HG03135 (cell line): ENCODE data around the gene CCL18.
"Not testable (repeated sequence)": the region's sequence is repeated elsewhere in the genome, so short reads cannot be mapped to it uniquely, and the experiment has no call there.

Experiments used
- ATAC-seq: cut with Tn5 transposase; IDR thresholded peaks from one replicate; pipeline ENCODE4 v1.9.1; 2021; ENCODE audit warnings: mild to moderate bottlenecking, moderate library complexity; ENCODE audit not compliant: unreplicated experiment

Gene CCL18, protein sequence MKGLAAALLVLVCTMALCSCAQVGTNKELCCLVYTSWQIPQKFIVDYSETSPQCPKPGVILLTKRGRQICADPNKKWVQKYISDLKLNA

DNA sequence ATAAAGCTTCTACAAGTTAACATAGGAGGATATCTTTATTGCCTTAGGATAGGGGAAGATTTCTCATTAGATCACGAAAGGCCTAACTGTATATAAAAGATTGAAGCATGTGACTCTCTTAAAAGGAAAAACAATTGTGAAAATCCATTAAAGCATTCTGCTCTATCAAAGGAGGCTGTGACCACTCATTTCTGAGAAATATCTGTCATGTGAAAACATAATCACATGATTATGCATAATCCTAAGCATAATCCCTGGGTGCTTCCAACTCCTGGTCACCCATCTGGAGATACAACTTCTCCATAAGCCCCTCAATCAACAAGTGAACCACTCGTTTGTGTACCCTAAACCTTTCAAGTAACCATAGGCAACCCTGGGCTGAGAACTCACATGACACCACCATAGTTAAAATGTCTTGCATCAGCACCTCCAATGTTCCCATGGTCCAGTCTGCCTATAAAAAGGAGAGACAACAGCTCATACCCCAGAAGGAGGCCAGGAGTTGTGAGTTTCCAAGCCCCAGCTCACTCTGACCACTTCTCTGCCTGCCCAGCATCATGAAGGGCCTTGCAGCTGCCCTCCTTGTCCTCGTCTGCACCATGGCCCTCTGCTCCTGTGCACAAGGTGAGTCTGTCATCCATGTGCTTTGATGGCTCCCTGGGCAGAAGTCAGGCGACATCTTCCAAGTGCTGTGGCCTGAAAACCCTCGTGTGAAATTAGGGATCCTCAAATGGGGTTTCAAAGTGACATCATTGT, at the start of gene CCL18:
CCL18 (plus strand) TSS at position 487 of the 756 bp plus-strand sequence; CDS start at position 558, 71 bp downstream.
- no peak for ATAC-seq

DNA sequence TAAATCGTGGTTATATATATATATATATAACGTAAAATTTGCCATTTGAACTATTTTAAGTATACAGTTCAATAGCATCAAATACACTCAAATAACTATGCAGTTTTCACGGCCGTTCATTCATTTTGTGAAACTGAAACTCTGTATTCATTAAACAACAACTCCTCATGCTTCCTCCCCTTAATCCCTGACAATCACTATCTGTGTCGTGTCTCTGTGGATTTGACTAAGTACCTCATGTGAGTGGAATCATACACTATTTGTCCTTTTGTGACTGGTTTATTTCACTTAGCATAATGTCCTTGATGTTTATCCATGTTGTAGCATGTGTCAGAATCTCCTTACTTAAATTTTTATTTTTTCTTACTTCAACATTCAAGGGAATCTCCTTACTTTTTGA, 49.1 kb upstream of the CCL18 start:
- no peak for ATAC-seq

DNA sequence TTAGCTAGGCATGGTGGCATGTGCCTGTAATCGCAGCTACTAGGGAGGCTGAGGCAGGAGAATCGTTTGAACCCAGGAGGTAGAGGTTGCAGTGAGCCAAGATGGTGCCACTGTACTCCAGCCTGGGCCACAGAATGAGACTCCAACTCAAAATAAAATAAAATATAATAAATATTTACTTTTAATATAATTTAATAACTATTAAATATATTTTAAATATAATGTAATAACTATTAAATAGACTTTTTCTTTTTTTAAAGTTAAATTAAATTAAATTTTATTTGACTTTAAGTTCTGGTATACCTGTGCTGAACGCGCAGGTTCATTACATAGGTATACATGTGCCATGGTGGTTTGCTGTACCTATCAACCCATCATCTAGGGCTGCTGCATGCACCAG, 48.2 kb upstream of the CCL18 start:
- not testable (repeated sequence) for ATAC-seq

DNA sequence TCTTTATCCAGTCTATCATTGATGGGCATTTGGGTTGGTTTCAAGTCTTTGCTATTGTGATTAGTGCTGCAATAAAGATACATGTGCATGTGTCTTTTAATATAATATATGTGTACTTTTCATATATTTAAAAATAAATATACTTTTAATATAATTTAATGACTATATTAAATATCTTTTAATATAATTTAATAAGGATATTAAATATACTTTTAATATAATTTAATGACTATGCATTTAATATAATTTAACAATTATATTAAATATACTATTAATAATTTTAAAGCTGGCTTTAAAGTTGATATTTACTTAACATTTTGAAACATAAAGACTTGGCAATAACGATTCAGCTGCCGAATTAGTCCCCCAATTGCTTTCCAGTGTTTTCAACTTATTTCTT, 47.5 kb upstream of the CCL18 start:
- no peak for ATAC-seq

DNA sequence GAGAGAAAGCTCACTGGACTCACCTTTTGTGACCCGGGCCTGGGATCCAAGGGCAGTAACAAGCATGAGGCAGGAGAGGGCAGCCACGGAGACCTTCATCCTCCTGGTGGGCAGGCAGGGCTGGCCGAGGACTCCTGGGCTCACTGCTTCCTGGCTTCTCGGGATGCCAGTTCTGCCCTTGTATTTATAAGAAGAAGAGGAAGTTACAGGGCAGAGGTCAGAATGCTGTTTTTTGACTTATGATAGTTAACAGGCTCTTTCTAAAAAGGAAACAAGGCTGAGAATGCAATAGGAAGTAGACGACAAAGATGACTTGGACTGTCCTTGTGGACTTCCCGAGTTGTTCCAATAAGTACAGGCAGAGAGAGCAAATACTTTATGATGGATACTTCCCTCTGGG, 46.3 kb upstream of the CCL18 start, which contains the start of gene CCL23:
CCL23 (minus strand) TSS at position 174 of the 400 bp plus-strand sequence; CDS start at position 99, 75 bp downstream.
- no peak for ATAC-seq

DNA sequence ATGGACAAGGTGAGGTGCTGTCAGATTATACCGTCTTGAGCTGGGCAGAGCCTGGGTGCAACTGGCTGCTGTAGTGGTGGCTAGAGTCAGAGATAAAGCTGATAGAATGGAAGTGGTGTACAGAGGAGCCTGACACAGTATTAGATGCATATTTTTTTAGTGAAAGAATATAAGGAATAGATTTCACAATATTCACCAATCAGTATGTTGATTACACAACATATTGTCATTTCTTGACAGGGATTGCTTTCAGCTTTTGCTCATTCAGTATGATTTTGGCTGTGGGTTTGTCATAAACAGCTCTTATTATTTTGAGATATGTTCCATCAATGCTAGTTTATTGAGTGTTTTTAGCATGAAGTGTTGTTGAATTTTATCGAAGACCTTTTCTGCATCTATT, 44.6 kb upstream of the CCL18 start:
- no peak for ATAC-seq

DNA sequence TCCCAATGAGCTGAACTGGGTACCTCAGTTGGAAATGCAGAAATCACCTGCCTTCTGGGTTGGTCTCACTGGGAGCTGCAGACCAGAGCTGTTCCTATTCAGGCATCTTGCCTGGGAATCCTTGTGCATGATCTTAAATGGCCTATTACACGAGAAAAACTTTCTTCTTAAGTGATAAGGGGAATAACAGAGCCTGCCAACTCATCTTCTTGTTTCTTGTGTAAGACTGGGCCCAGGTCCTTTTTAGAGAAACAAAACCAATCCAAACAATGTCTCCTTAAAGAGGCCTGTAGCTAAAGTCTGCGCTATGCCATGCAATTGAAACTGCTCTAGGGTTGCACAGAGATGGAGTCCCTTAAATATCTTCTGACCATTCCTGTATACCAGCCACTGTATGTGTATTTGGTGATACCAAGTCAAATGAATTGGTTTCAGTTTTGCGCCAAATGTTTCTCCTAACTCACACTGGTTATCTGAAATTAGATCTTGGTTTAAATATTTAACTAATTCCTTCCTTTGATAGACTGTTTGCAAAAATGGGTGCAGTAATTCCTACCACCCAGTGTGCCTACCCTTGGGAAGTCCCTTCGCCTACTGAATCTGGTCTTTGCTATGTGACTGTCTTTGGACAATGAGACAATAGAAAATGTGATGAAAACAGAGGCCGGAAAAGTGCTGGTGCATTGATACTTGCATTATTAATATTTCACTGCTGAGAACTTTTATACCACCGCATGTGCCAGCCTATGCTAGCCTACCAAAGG, 39.8 kb upstream of the CCL18 start:
- ATAC-seq: no peak

DNA sequence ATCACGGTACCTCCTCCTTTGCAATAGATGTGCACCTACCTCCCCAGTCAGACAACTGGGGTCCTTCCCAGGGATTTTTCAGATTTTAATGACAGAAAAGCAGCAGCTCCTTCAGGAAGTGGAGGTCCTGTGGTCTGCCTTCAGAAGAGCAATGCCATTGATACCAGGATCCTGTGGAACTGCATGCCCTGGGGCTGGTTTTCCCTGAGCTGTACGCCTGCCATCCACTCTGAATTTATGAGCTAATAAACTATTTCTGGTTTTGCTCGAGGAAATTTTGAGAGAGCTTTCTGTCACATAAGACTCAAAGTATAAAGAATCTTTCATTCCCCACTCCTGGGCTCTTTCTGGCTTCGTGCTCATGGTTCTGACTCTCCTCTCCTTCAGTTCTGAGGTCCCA, 36.3 kb upstream of the CCL18 start:
- ATAC-seq: no peak

DNA sequence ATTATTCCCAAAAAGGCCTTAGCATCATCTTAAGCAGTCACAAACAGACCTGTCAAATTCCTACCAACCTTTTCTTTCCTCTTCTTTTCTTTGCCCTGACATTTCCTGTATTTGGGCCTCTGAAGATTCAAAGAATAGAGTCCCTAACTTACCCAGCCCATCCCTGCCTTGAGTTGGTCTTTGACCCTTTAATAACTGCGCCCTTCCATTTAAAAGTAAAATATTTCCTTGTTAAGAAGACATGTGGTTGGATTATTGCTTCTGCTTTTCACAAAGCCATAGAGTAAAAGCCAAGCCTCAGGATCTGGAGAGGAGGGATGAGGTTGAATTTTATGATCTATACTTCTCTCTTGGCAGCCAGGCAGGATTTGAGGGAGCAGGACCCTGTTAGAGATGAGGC, 33.1 kb upstream of the CCL18 start:
- no peak for ATAC-seq

DNA sequence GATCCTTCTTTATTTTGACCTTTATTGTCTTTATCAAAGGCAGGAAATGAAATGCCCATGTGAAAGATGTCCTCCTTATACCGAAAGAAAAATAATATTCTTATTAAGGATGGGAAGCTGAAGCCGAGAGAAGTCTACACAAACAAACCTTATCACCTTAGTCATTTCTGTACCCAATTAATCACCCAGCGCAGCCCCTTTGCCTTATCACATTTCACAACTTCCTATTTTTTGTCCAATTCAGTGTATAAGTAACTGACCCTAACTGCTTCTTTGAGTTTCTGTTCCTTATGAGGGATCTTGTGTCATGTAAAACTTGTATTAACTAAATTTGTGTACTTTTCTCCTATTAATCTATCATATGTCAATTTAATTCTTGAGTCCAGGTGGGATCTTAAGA, 29.9 kb upstream of the CCL18 start:
- ATAC-seq: no peak

DNA sequence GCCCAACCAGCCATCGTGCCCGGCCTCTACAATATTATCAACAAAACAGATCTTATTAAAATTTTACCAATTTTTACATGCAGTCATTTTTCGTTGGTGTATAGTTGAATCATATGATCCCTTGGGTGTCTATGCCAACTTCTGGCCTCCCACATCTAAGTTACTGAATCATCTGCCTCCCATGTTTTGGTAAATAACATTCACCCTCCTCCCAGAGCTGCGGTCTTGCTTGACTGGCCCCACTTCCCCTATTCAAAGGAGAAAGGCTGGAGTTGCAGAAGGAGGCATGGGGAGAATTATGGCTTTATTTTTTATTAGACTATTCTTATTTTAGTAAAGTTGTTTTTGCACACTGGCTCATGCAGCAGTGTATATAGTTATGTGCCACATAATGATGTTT, 27.8 kb upstream of the CCL18 start:
- no peak for ATAC-seq

DNA sequence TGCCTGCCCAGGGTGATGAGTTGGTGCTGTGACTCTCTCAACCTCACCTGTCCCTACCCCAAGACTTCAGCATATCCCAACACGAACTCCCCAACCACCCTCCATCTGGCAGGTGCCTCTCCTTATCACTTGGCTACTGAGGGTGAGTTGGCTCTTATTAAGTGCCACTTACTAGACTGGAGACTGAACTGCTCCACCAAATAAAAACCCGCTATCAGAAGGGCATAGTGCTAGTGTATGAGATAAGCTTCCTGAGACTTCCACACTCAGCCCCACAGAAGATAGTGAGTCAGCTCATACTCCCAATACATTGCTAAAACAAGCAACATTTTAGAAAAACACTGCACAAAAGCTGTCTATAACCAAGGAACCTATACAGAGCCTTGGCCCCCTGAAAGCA, 16.0 kb upstream of the CCL18 start:
- ATAC-seq: no peak

DNA sequence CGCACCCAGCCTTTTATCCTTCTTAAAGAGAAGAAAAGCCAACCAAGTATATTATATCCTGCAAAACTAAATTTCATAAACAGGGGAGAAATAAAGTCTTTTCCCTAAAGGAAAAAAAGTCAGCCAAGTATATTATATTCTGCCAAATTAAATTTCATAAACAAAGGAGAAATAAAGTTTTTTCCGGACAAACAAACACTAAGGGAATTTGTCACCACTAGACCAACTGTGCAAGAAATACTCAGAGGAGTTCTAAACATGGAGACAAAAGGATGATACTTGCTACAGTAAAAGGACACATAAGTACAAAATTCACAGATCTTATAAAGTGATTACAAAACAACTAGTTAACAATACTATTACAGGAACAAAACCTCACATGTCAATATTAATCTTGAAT, 14.4 kb upstream of the CCL18 start:
- ATAC-seq: no peak

DNA sequence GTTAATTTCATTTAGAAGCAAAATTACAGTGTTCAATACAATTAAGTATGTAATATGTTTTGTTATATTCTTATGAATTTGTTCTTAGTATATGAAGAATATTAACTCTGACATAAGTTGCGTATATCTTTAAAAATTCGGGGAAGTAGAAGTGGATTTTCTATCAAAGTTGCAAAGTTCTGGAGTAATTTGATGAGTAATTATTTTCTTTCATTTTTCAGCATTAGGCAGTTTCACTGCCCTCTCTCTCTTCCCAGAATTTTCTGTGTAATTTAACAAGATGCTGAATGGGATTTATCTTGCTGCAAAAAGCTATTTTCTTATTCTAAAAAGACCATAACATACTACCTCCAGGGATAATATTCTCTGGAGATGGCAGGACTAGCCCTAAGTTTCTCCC, 8.9 kb upstream of the CCL18 start:
- ATAC-seq: no peak

DNA sequence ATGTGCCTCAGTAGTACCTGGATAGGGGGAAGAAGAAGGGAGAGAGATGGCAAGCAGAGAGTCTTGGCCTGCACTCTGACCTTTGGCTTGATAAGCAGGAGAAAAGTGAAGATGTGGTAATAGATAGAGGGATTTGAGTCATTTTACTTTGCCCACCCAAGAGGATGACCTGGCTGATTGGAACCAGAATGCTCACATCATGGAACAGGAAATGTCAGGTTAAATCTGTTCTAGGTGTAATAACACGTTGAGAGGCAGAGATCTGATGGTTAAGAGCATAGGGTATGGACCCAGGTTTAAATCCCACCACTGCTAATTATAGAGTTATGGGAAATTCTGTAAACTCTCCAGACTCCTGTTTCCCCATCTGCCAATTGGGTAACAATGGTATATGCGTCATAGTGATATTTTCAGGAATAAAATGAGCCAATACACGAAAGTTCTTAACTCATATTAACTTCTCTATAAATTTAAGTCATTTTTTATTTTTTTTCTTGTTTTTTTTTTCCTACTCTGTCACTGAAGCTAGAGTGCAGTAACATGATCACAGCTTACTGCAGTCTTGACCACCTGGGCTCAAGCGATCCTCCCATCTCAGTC, 8.1 kb upstream of the CCL18 start:
- no peak for ATAC-seq

DNA sequence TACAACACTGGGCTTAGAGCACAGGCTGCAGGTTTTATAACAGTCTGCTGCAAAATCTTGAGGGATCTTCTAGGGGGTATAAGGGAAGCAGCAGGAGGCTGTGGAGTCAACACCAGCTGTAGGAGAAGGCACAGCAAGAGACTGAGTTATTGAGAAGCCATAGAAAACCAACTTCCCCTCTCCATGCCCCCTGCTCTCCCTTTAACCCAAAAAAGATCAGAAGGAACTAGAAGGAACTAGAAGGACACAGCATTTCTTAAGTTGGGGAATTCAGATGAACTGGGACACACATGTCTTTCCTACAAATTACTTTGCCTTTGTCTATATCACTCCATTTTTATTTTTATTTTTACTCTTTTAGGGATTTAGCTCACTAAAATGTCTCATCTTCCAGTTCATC, 6.2 kb upstream of the CCL18 start:
- ATAC-seq: no peak

DNA sequence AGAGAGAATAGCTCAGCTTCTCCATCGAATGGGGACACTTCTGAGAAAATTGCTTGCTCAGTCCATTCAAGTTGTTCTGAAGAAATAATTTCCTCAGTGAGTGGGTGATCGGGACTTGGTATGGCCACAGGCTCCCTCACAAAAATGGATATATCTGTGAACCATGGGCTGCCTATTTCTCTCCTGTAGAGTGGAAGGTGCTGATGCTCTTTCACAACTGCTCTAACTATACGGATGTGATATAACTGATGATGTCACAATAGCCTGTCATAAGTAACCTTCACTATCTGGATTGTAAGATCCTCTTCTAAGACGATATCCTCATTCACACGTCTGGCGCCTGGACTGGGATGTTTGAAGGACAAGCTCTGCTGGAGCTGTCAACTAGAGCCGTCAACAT, 4.7 kb upstream of the CCL18 start:
- ATAC-seq: no peak

DNA sequence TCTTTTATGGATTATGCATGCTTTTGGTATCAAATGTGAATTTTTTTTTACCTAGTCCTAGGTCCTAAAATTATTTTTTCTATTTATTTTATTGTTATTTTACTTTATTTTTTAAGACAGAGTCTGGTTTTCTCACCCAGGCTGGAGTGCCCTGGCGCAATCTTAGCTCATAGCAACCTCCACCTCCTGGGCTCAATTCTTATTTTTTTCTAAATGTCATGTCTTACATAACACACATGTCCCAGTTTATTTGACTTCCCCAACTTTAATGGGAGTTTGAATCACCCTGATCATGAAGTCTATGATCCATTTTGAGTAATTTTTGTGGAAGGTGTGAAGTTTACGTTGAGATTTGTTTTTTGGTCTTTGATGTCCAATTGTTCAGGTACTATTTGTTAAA, 3.3 kb upstream of the CCL18 start:
- no peak for ATAC-seq

DNA sequence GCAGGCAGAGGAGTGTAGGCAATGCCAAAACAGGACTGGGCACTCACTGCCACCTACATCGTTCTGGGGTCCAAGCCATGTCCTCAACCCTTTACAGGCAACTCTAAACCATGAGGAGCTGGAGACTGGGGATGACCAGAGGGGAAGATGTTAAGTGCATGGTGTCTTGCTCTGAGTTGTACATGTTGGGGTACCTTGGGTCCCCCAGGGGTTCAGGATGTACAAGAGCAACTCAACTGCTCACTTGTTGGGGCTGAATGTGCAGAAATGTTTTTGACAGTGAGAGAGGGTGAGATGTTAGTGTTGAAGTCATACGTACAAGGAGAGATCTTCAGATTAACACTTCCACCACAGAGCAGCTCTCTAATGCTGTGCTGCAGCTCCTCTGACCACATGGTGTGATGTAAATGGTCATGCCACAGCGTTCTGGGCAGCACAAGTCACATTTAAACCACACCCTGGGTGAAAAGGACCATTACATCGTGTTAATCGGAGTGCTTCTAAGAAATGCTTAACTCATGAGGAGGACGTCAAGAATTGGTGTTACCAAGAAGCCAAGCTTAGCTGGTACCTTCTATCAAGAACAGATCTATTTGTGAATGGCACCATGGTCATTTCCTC, 2.4 kb downstream of the CCL18 start:
- no peak for ATAC-seq

DNA sequence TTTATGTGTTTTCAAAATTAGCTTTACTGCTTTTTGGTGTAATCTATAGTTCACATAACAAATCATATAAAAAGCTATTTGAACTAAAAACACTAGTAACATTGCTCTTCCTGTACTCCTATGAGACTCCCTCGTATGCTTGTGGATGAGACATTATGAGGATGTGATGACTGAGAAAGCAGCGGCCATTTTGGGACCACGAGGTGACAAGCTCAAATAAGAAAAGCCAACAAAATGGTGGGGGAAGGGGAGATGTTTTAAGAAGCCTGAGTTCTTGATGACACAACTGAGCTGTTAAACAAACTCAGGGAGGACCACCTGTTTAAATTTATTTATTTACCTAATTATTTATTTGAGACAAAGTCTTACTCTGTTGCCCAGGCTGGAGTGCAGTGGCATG, 4.5 kb downstream of the CCL18 start:
- ATAC-seq: no peak

DNA sequence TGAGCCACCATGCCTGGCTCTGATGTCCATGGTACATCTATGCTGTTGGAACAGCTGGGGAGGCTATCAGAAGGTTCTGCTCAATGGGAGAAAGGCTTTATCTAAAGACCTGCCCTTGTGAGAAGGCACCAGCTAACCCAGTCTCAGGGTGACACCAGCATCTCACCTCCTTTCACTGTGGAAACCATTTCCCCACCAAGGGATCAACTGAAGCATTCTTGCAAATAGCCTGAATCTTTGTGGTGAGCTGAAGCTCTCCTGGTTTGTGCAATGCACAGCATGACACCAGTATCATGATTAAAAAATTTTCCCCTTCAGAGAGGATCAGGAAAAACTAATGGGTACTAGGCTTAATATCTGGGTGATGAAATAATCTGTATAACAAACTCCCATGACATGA, 5.1 kb downstream of the CCL18 start:
- no peak for ATAC-seq
